ENCODE results near the gene CDCA7. TPM values are rescaled to one million over a fixed set of nuclear protein-coding genes. Genes with fewer than 3 reads are reported as not detected.

Gene CDCA7
- total RNA-seq, 4 donors from 2014 or later: 0.51 to 31.0 (median 4.6) TPM

GRCh38 chr2:173353556-173353955 lies 1.1 kb upstream of the CDCA7 start:
- peaks cover 4 to 16% of the 10 kb centered on the region in 2 donors for H3K27me3 ChIP-seq
- TF ChIP-seq POLR2A (IDR thresholded peaks at IDR 0.05): no peak
- TF ChIP-seq, protein P1, sequence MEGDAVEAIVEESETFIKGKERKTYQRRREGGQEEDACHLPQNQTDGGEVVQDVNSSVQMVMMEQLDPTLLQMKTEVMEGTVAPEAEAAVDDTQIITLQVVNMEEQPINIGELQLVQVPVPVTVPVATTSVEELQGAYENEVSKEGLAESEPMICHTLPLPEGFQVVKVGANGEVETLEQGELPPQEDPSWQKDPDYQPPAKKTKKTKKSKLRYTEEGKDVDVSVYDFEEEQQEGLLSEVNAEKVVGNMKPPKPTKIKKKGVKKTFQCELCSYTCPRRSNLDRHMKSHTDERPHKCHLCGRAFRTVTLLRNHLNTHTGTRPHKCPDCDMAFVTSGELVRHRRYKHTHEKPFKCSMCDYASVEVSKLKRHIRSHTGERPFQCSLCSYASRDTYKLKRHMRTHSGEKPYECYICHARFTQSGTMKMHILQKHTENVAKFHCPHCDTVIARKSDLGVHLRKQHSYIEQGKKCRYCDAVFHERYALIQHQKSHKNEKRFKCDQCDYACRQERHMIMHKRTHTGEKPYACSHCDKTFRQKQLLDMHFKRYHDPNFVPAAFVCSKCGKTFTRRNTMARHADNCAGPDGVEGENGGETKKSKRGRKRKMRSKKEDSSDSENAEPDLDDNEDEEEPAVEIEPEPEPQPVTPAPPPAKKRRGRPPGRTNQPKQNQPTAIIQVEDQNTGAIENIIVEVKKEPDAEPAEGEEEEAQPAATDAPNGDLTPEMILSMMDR (IDR thresholded peaks at IDR 0.05): no peak
- H3K4me1 ChIP-seq: peaks cover 0 to 7% of the 10 kb centered on the region in 2 donors
- H3K9me3 ChIP-seq: no peaks in the 10 kb centered on the region
- no peak overlapping the region for H3K4me3 ChIP-seq
- H3K36me3 ChIP-seq: no peaks in the 10 kb centered on the region
- intact Hi-C loops (cut with DNase I; ENCODE audit: low total_unique reads): no loop called here
- DNase-seq: no peak
- no peak overlapping the region for H3K27ac ChIP-seq

- H3K36me3 ChIP-seq: no peaks in the 10 kb centered on the region
- TF ChIP-seq, protein P1 (IDR thresholded peaks at IDR 0.05): no peak
- TF ChIP-seq POLR2A (IDR thresholded peaks at IDR 0.05): no peak
- H3K27me3 ChIP-seq: peaks cover 4 to 16% of the 10 kb centered on the region in 2 donors
- H3K27ac ChIP-seq: peak overlapping the region in 1 of 2 donors; percentile 44
- H3K9me3 ChIP-seq: no peaks in the 10 kb centered on the region
- intact Hi-C loops (cut with DNase I; ENCODE audit: low total_unique reads): no loop called here
- peak overlapping the region; percentile 23 to 54 for H3K4me3 ChIP-seq
- peaks cover 0 to 7% of the 10 kb centered on the region in 2 donors for H3K4me1 ChIP-seq
- DNase-seq: no peak
Observed at GRCh38 chr2:173354073-173354581, 545 bp upstream of the CDCA7 start.

- DNase-seq: peak; percentile 23 to 30
- TF ChIP-seq, protein P1 (IDR thresholded peaks at IDR 0.05): no peak
- no peak for TF ChIP-seq POLR2A (IDR thresholded peaks at IDR 0.05)
- Histone ChIP-seq H3K27me3 (peaks cover 4 to 16% of the 10 kb centered on the region in 2 donors), H3K36me3 (no peaks in the 10 kb centered on the region), H3K4me1 (peaks cover 0 to 7% of the 10 kb centered on the region in 2 donors), H3K9me3 (no peaks in the 10 kb centered on the region), H3K4me3 (peak overlapping the region; percentile 23 to 54), H3K27ac (peak overlapping the region; percentile 16 to 44)
- intact Hi-C loops (cut with DNase I; ENCODE audit: low total_unique reads): no loop called here
Observed at GRCh38 chr2:173355132-173355865, 627 bp downstream of the CDCA7 start.

- no peak for DNase-seq
- intact Hi-C loops (cut with DNase I; ENCODE audit: low total_unique reads): no loop called here
- Histone ChIP-seq H3K27me3 (peaks cover 4 to 16% of the 10 kb centered on the region in 2 donors), H3K4me3 (peak overlapping the region in 1 of 2 donors; percentile 54), H3K9me3 (no peaks in the 10 kb centered on the region), H3K27ac (no peak overlapping the region), H3K4me1 (peaks cover 0 to 7% of the 10 kb centered on the region in 2 donors), H3K36me3 (no peaks in the 10 kb centered on the region)
- TF ChIP-seq, protein P1 (IDR thresholded peaks at IDR 0.05): no peak
- no peak for TF ChIP-seq POLR2A (IDR thresholded peaks at IDR 0.05)
Observed at GRCh38 chr2:173355866-173356508, 1.3 kb downstream of the CDCA7 start.

- DNase-seq: no peak
- intact Hi-C loops (cut with DNase I; ENCODE audit: low total_unique reads): no loop called here
- Histone ChIP-seq H3K9me3 (no peaks in the 10 kb centered on the region), H3K36me3 (no peaks in the 10 kb centered on the region), H3K27ac (no peak overlapping the region), H3K27me3 (peaks cover 4 to 13% of the 10 kb centered on the region in 2 donors), H3K4me3 (no peak overlapping the region), H3K4me1 (peaks cover 0 to 7% of the 10 kb centered on the region in 2 donors)
- TF ChIP-seq, protein P1 (IDR thresholded peaks at IDR 0.05): no peak
- TF ChIP-seq POLR2A (IDR thresholded peaks at IDR 0.05): no peak
Observed at GRCh38 chr2:173357346-173357745, 2.7 kb downstream of the CDCA7 start.
